NCI-H345 treated with DMSO at 0.1 percent for 48 hours (cell line): ENCODE results near the gene APOBEC4.
"Not testable (repeated sequence)": the region's sequence is repeated elsewhere in the genome, so short reads cannot be mapped to it uniquely, and the experiment has no call there.

Experiments used
- DNase-seq: peaks from one replicate; lab custom pipeline; 2025; ENCODE audit not compliant: unreplicated experiment; lab: John Stamatoyannopoulos, UW

The APOBEC4 gene

GRCh38 chr1:183652547-183653461, at the start of gene APOBEC4:
APOBEC4 (minus strand) TSS chr1:183653316; CDS start chr1:183648781, 4,535 bp downstream.
- no peak for DNase-seq

GRCh38 chr1:183702813-183703198, 49.7 kb upstream of the APOBEC4 start:
- DNase-seq = no peak

- no peak for DNase-seq
Measured at GRCh38 chr1:183702087-183702812, 49.1 kb upstream of the APOBEC4 start.

GRCh38 chr1:183699616-183700160, 46.6 kb upstream of the APOBEC4 start:
- no peak for DNase-seq

- no peak for DNase-seq
Measured at GRCh38 chr1:183697814-183698590, 44.9 kb upstream of the APOBEC4 start.

- DNase-seq = no peak
Measured at GRCh38 chr1:183696981-183697380, 43.9 kb upstream of the APOBEC4 start.

- no peak for DNase-seq
Measured at GRCh38 chr1:183694755-183695154, 41.6 kb upstream of the APOBEC4 start.

GRCh38 chr1:183694066-183694465, 41.0 kb upstream of the APOBEC4 start:
- no peak for DNase-seq

- DNase-seq = no peak
Measured at GRCh38 chr1:183693521-183693920, 40.4 kb upstream of the APOBEC4 start.

GRCh38 chr1:183689762-183690204, 36.7 kb upstream of the APOBEC4 start:
- DNase-seq = no peak

- DNase-seq = no peak
Measured at GRCh38 chr1:183688341-183689060, 35.4 kb upstream of the APOBEC4 start.

- no peak for DNase-seq
Measured at GRCh38 chr1:183687546-183688304, 34.6 kb upstream of the APOBEC4 start.

- no peak for DNase-seq
Measured at GRCh38 chr1:183686229-183686628, 33.1 kb upstream of the APOBEC4 start.

- peak; percentile 47 for DNase-seq
Measured at GRCh38 chr1:183685112-183685713, 32.1 kb upstream of the APOBEC4 start.

- DNase-seq = not testable (repeated sequence)
Measured at GRCh38 chr1:183679363-183679762, 26.2 kb upstream of the APOBEC4 start.

GRCh38 chr1:183678819-183679218, 25.7 kb upstream of the APOBEC4 start:
- DNase-seq = no peak

GRCh38 chr1:183676586-183677189, 23.6 kb upstream of the APOBEC4 start:
- no peak for DNase-seq

GRCh38 chr1:183675883-183676585, 22.9 kb upstream of the APOBEC4 start:
- DNase-seq = no peak
